Stimulated activated naive B cell treated with anti-CD40 and anti-IgM and Interleukin-4, amounts not matched to agents 10 μg/mL and 1 μg/mL and 100 μg/mL, for 72 hours (primary cell): ENCODE data around the gene CDH16.
"Not testable (repeated sequence)": the region's sequence is repeated elsewhere in the genome, so short reads cannot be mapped to it uniquely, and the experiment has no call there.

ENCODE experiments used
- ATAC-seq, 2 donors: fragments of 150-1000 bp; cut with Tn5 transposase; replicated peaks; 2 replicates each; pipeline ENCODE4 v1.10.0; 2021; ENCODE audit warnings: moderate library complexity in 1 of 2
- DNase-seq: peaks from one replicate; pipeline ENCODE4 v3.0.0; 2021
- H3K27ac Mint-ChIP-seq: one replicate; pipeline ENCODE4 v1.8.0; 2022; ENCODE audit warnings: mild to moderate bottlenecking, mixed read lengths
- H3K27me3 Mint-ChIP-seq, 2 donors: one replicate each; pipeline ENCODE4 v1.8.0; 2022; ENCODE audit warnings: mixed read lengths in 2 of 2
- H3K36me3 Mint-ChIP-seq, 2 donors: one replicate each; pipeline ENCODE4 v1.8.0; 2022; ENCODE audit warnings: mixed read lengths in 2 of 2, mild to moderate bottlenecking in 1 of 2
- H3K4me1 Mint-ChIP-seq, 2 donors: one replicate each; pipeline ENCODE4 v1.8.0; 2022; ENCODE audit warnings: mixed read lengths in 2 of 2, mild to moderate bottlenecking in 1 of 2
- H3K4me3 Mint-ChIP-seq, 2 donors: one replicate each; pipeline ENCODE4 v1.8.0; 2022; ENCODE audit warnings: mild to moderate bottlenecking in 2 of 2, mixed read lengths in 2 of 2, moderate library complexity in 1 of 2
- H3K9me3 Mint-ChIP-seq, 2 donors: one replicate each; pipeline ENCODE4 v1.8.0; 2022; ENCODE audit warnings: mixed read lengths in 2 of 2, mild to moderate bottlenecking in 1 of 2

CDH16 gene

GRCh38 chr16:66942981-66943380, 24.3 kb upstream of the CDH16 start:
- H3K9me3 Mint-ChIP-seq = no peaks in the 10 kb centered on the region
- H3K27ac Mint-ChIP-seq = no peak overlapping the region
- ATAC-seq (no peak), DNase-seq (no peak)
- H3K27me3 Mint-ChIP-seq = peaks cover under 1 to 5% of the 10 kb centered on the region in 2 donors
- no peak overlapping the region for H3K4me3 Mint-ChIP-seq
- H3K36me3 Mint-ChIP-seq = peaks cover 28 to 40% of the 10 kb centered on the region in 2 donors
- H3K4me1 Mint-ChIP-seq = peaks cover 8 to 23% of the 10 kb centered on the region in 2 donors

- ATAC-seq = no peak
- Mint-ChIP-seq H3K4me1 (peaks cover 20 to 28% of the 10 kb centered on the region in 2 donors), H3K4me3 (no peak overlapping the region), H3K27me3 (no peaks in the 10 kb centered on the region), H3K9me3 (no peaks in the 10 kb centered on the region), H3K36me3 (peaks cover 34 to 58% of the 10 kb centered on the region in 2 donors), H3K27ac (no peak overlapping the region)
- no peak for DNase-seq
Measured at GRCh38 chr16:66940236-66940635, 21.6 kb upstream of the CDH16 start.

- Mint-ChIP-seq H3K4me3 (no peak overlapping the region), H3K4me1 (peaks cover 20 to 33% of the 10 kb centered on the region in 2 donors), H3K27ac (no peak overlapping the region), H3K36me3 (peaks cover 36 to 58% of the 10 kb centered on the region in 2 donors), H3K27me3 (no peaks in the 10 kb centered on the region), H3K9me3 (no peaks in the 10 kb centered on the region)
- ATAC-seq (no peak), DNase-seq (no peak)
Measured at GRCh38 chr16:66939366-66939765, 20.7 kb upstream of the CDH16 start.

GRCh38 chr16:66937725-66938337, 19.1 kb upstream of the CDH16 start:
- H3K27ac Mint-ChIP-seq = no peak overlapping the region
- DNase-seq (no peak), ATAC-seq (no peak)
- H3K36me3 Mint-ChIP-seq = peaks cover 43 to 67% of the 10 kb centered on the region in 2 donors
- H3K4me1 Mint-ChIP-seq = peaks cover 34 to 48% of the 10 kb centered on the region in 2 donors
- no peaks in the 10 kb centered on the region for H3K27me3 Mint-ChIP-seq
- no peaks in the 10 kb centered on the region for H3K9me3 Mint-ChIP-seq
- no peak overlapping the region for H3K4me3 Mint-ChIP-seq

GRCh38 chr16:66936889-66937554, 18.3 kb upstream of the CDH16 start:
- peaks cover 38 to 67% of the 10 kb centered on the region in 2 donors for H3K36me3 Mint-ChIP-seq
- peaks cover 42 to 56% of the 10 kb centered on the region in 2 donors for H3K4me1 Mint-ChIP-seq

GRCh38 chr16:66936462-66936861, 17.8 kb upstream of the CDH16 start:
- peaks cover 44 to 62% of the 10 kb centered on the region in 2 donors for H3K4me1 Mint-ChIP-seq
- H3K9me3 Mint-ChIP-seq = no peaks in the 10 kb centered on the region
- ATAC-seq (no peak), DNase-seq (no peak)
- peak overlapping the region; percentile 31 to 50 for H3K4me3 Mint-ChIP-seq
- H3K27me3 Mint-ChIP-seq = no peaks in the 10 kb centered on the region
- H3K27ac Mint-ChIP-seq = peak overlapping the region; percentile 63
- H3K36me3 Mint-ChIP-seq = peaks cover 36 to 66% of the 10 kb centered on the region in 2 donors

More at GRCh38 chr16:66936889-66937554, 18.3 kb upstream of the CDH16 start:
- no peaks in the 10 kb centered on the region for H3K27me3 Mint-ChIP-seq
- DNase-seq (no peak), ATAC-seq (no peak)
- H3K9me3 Mint-ChIP-seq = no peaks in the 10 kb centered on the region
- peak overlapping the region; percentile 31 to 50 for H3K4me3 Mint-ChIP-seq
- H3K27ac Mint-ChIP-seq = peak overlapping the region; percentile 63

- ATAC-seq = no peak
- Mint-ChIP-seq H3K36me3 (peaks cover 31 to 62% of the 10 kb centered on the region in 2 donors), H3K9me3 (no peaks in the 10 kb centered on the region), H3K4me3 (peak within 1 kb of the TSS; percentile 98 to 99), H3K27me3 (no peaks in the 10 kb centered on the region), H3K27ac (peak within 1 kb of the TSS; percentile 99), H3K4me1 (peaks cover 44 to 62% of the 10 kb centered on the region in 2 donors)
- DNase-seq = no peak
Measured at GRCh38 chr16:66935314-66936011, 16.8 kb upstream of the CDH16 start, which contains the start of gene CES2. TSS of gene CES2 (plus strand) at chr16:66935516. CDS start at chr16:66935636, 120 bp downstream.

- not testable (repeated sequence) for ATAC-seq, H3K9me3 Mint-ChIP-seq, H3K27me3 Mint-ChIP-seq, DNase-seq
- Mint-ChIP-seq H3K4me3 (peak overlapping the region; percentile 98 to 99), H3K36me3 (peaks cover 29 to 63% of the 10 kb centered on the region in 2 donors), H3K27ac (peak overlapping the region; percentile 99), H3K4me1 (peaks cover 44 to 62% of the 10 kb centered on the region in 2 donors)
Measured at GRCh38 chr16:66934839-66935313, 16.2 kb upstream of the CDH16 start.

- ATAC-seq (peak; percentile 86 to 91), DNase-seq (peak; percentile 88)
- Mint-ChIP-seq H3K27me3 (no peaks in the 10 kb centered on the region), H3K9me3 (no peaks in the 10 kb centered on the region), H3K27ac (peak within 1 kb of the TSS; percentile 99), H3K36me3 (peaks cover 27 to 64% of the 10 kb centered on the region in 2 donors), H3K4me1 (peaks cover 44 to 62% of the 10 kb centered on the region in 2 donors), H3K4me3 (peak within 1 kb of the TSS; percentile 98 to 99)
Measured at GRCh38 chr16:66934138-66934838, 15.6 kb upstream of the CDH16 start, which contains the start of gene CIAO2B. TSS of gene CIAO2B (minus strand) at chr16:66934402. CDS start at chr16:66934364, 38 bp downstream.

GRCh38 chr16:66933776-66934137, 15.1 kb upstream of the CDH16 start:
- ATAC-seq (peak; percentile 50 to 64), DNase-seq (no peak)
- Mint-ChIP-seq H3K36me3 (peaks cover 27 to 61% of the 10 kb centered on the region in 2 donors), H3K27ac (peak overlapping the region; percentile 99), H3K27me3 (no peaks in the 10 kb centered on the region), H3K4me3 (peak overlapping the region; percentile 98 to 99), H3K9me3 (no peaks in the 10 kb centered on the region), H3K4me1 (peaks cover 44 to 60% of the 10 kb centered on the region in 2 donors)

GRCh38 chr16:66932076-66932475, 13.4 kb upstream of the CDH16 start:
- no peaks in the 10 kb centered on the region for H3K9me3 Mint-ChIP-seq
- H3K4me3 Mint-ChIP-seq = peak overlapping the region in 1 of 2 donors; percentile 98
- no peak for DNase-seq
- H3K27me3 Mint-ChIP-seq = no peaks in the 10 kb centered on the region
- H3K4me1 Mint-ChIP-seq = peaks cover 41 to 59% of the 10 kb centered on the region in 2 donors
- no peak for ATAC-seq
- peaks cover 29 to 59% of the 10 kb centered on the region in 2 donors for H3K36me3 Mint-ChIP-seq
- no peak overlapping the region for H3K27ac Mint-ChIP-seq

- ATAC-seq = no peak
- Mint-ChIP-seq H3K27ac (no peak overlapping the region), H3K4me3 (no peak overlapping the region), H3K36me3 (peaks cover 27 to 57% of the 10 kb centered on the region in 2 donors), H3K9me3 (no peaks in the 10 kb centered on the region), H3K4me1 (peaks cover 43 to 60% of the 10 kb centered on the region in 2 donors), H3K27me3 (peaks cover 0 to 1% of the 10 kb centered on the region in 2 donors)
- no peak for DNase-seq
Measured at GRCh38 chr16:66931665-66932064, 13.0 kb upstream of the CDH16 start.

- Mint-ChIP-seq H3K36me3 (peaks cover 23 to 45% of the 10 kb centered on the region in 2 donors), H3K4me3 (no peak overlapping the region), H3K9me3 (no peaks in the 10 kb centered on the region), H3K4me1 (peaks cover 39 to 57% of the 10 kb centered on the region in 2 donors), H3K27me3 (peaks cover 9 to 16% of the 10 kb centered on the region in 2 donors), H3K27ac (no peak overlapping the region)
- ATAC-seq (no peak), DNase-seq (no peak)
Measured at GRCh38 chr16:66930189-66930588, 11.5 kb upstream of the CDH16 start.
